Nucleus accumbens (tissue), 56 donors: ENCODE results near the gene SYCP2.

Experiments
- DNase-seq, 56 donors: peaks; one replicate each; lab custom pipeline; 2025; lab: John Stamatoyannopoulos, UW

SYCP2 gene

DNA sequence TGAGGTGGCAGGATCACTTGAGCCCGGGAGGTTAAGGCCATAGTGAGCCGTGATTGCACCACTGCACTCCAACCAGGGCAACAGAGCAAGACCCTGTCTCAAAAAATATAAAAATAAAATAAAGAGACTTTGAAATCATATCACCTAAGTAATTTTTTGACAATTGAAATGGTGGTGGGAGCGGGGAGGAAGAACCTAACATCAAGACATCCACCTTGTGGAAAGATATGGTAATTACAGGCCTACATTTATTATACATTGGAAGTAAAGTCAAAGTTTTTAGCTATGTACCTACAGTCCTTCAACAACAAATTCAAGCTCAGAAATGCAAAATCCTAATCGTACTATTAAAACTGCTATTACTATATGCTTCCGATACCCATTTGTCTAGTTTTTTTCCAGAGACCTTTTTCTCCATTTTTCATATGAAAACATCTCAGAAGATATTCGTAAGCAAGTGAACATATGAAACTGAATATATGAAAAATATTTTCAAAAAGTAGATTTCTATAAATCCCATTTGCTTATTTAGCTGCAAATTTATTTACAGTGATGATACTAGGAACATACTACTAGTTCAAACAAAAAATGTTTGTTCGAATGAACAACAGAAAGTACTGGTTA, 83.3 kb downstream of the SYCP2 start:
- DNase-seq = no peak

DNA sequence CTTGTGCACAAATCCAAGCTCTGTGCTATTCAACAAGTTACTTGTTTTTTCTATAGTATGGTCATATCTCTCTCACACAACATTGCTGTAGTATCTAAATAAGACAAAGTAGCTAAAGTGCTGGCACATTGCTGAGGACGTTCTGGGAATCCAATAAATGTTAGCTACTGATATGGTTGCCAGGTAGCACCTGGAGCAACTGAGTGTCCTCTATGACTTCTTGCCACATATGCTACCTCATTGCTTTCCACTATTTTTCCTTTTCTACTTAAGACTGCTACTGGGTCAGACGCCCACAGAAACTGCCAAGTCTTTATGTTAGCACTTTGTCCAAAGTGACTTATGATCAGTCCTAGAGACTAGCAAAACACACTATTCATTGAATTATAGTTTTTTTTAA, 85.3 kb downstream of the SYCP2 start:
- DNase-seq = no peak

DNA sequence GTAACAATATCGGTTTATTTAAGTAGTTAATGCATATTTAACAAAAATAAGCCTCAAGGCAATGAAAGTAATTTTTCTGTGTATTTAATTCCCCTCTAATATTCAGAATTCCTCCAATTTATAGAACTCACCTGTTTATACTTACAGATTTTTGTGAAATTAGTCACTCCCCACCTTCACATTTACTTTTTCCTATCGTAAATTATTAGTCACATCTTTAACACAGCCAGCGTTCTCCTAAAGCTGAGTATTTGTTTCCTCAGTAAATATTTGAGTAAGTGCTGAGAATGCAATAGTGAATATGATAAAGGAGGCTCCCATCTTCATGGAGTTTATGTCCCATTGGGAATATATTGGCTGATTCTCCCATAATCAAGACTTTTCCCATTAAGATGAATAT, 88.0 kb downstream of the SYCP2 start:
- no peak for DNase-seq

DNA sequence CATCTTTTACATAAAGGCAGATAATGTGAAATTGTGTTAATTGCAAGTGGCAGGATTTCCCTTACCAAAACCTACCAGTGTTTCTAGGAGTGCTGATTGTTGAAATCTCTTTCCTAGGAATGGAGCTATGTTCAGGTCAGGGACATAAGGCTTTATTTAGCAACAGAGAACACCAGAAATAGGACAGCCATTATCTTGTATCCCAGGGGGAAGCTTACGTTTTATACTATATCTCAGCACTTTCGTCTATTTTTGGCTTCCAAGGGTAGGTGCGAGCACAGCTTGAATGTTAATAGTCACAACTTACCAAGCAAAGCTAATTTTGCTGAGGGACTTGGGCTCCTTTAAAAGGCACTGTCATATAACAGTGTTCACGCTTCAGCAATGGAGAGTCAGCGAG, 94.0 kb downstream of the SYCP2 start:
- DNase-seq = no peak

DNA sequence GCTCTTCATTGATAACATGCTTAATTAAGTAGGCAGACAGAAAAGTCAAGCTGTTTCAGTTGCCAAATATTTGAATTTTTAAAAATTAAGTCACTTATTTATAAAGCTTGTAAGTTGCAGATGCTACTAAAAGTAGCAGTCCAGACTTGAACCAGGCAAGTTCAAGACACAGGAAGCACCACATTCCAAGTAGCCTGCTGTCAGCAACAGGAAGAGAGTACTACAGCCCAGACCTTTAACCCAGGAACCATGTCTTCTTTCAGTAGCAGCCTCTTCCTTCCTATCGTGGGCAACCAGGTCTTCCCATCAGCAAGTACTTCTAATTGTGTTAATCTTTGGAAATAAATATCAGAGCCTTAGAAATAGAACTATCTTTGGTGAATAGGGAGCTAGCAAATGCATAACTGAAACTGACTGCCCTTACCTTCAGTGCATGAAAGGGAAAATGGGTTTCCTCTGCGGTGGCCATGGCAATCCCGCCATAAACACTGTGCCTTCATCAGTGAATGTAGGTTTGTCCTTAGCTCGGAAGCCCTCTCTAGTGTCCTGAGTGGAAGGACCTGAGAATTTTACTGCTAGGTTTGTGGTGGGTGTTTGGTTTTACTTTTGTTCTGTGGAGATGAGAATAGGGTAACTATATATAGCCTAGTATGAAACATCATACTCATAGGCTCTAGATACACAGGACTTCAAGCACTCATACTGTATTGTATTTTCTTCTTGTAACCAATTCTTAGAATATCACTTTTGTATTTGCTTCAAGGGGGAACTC, 95.6 kb downstream of the SYCP2 start:
- DNase-seq = no peak

DNA sequence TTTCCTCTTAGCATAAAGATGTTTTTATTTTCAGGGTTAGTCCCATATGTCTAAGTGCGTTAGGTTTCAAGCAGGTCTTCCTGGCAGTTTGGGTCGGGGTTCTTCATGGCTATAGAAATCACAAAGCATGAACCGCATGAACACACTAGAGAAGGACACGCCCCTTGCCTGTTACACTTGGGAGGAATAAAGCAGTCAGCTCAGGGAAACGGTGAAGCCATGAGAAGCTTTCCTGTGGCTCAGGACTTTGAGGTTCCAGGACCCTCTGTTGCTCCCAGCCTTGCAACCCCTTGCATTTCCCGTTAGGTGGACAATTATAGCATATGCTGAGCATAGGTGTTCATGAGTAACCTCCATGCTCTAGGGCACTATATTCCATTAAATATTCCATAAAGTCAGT, 96.7 kb downstream of the SYCP2 start:
- no peak for DNase-seq

DNA sequence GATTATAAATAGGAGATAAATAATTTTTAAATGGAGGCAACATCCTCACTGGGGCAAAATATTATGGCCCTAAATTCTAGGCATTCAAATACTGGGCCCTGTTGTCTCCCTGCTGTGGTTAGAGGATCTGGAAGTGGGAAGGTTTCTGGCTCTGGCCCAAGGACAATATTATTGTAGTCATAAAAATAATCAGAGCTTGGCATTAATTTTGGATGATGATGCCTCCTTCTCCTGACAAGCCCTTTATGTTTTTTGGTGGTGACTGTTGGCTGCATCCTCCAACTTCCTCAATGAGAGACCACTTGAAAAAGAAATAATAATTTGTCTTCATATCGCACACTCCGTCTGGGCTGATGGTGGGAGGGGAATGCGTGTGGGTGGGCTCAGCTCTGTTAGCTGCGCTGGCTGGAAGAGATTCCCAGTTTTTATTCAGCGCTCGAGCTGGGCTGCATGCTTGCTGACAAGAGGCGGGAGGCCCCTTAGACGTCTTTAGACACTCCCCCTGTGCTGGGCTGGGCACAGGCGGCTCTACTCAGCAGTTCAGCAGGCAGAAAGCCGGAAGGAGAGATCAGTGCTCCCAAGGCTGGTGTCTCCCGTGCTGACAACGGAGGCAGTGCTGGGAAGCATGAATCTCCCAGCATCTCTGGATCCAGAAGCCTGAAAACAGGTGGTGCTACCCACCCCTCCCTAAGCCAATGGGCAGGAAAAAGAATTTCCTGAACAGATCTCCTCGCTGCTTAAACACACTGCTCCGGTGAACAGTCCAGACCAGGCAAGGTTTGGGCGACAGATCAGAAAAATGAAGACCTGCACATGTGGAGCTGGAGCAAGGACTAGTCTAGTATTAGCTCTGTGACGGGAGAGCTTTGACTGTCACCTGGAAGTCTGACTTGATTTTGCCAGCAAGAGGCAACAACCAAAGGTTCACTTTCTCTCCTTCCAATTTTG, 97.7 kb downstream of the SYCP2 start:
- peak in 30 of 56 donors; percentile 18 to 71 (median 46) for DNase-seq

DNA sequence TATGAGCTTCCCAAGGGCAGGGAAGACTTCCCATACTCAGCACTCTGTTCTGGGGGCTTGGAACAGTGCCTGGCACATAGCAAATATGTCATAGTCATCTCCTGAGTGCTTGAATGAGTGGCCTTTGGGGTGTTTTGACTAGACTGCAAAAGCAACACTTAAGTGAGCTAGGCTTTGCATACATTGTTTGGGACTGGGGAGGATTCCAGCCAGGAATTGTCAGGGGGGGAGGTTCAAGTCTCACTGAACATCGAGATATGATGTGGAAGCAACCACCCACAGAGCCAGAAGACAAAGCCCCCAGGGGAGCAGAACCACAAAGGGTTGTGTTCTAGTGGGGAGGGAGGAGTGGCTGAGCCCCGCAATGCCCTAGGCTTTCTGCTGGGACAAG, 98.4 kb downstream of the SYCP2 start:
- no peak for DNase-seq

DNA sequence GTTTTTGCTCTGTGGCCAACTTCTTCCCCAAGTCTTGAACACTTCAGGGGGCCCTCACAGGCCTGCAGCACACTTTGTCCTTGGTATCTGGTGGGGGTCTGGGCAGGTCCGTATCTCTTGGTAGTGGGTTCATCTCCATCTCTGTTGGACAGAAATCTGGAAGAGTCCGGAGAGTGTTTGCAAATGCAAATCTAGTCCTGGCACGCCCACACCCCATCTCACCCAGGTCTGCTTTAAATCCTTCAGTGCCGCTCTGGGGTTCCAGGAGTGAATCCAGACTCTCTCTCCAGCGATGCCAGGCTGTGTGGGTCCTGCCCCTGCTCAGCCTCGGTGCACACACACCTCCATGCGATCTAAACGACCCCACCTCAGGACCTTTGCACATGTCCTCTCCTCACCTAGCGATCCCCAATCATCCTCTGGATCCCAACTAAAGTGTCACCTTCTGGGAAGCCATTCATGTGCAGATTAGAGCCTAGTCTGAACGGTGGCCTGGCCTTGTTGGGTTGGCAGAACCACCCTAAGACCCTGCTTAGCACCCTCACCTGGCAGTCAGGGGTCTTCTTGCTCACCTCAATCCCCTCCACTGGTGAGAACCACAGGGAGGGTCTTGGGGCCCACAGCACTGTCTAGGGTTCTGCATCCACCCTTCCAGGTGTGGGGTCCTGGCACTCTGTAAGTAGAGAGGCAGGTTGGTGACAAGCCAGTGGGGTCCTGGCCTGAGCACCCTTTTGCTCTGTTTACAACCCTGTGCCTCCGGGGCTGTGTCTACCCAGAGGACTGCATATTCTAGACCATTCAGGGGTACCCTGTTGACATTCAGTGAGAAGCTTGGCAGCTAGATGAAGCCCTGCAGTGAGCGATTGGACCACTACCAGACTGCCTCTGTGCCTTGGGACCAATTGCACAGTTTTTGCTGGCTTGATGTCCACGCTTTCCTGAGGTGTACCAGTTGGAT, 100.8 kb downstream of the SYCP2 start:
- DNase-seq = peak in 1 of 56 donors; percentile 20

DNA sequence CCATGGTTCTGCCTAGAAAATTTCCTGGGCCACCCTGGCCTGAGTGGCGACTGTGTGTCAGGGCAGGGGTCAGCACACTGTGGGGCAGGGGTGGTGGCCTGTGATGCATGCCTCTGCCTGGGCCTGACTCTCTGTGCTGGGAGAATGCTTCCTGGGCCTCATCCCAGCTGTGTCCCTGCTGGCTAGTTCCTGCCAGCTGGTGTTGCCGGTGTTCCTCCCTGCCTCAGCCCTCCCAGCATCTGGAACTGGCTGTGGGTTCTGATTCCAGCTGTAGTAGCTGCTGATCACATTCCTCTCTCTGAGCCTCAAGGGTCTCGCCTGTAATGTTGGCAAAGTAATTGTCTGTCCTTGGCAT, 101.5 kb downstream of the SYCP2 start:
- peak in 1 of 56 donors; percentile 36 for DNase-seq

DNA sequence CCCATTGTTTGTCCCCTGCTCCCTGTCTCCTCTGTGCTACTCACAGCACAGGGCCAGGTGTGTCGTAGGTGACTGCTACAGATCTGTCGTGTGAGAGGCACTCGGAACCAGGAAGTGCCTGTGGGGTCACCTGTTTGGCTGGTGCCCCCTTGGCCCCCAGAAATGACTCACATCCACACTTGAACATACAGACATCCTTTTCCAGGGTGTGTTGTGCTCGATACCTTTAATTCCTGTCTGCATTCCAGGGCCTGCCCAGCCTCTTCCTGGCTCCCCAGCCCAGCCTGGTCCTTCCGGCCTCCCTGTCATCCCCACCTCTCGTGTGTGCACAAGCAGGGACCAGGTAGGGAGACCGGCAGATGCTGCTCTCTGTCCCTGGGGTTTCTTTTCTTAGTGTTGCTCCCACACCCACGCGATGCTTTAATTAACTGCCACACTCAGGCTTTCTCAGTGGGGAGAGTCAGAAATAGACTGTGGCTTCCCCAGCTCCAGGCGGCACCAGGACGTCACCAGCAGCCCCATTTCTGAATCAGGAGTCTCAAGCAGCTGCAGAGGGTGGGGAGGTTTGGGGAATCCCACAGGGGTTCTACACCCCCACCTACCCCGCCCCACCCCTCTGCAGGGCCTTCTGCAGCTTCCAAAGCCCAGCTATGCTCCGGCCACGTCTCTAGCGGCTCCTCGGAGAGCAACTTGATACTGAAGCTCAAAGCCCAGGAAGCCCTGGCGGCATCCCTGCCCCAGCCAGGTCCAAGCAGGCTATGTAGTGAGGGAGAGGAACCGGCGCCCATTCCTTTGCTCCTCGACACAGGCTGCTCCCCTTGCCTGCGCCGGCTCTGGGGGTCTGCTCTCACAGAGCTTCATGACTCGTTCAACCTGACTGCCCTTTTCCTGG, 102.2 kb downstream of the SYCP2 start:
- DNase-seq = no peak

DNA sequence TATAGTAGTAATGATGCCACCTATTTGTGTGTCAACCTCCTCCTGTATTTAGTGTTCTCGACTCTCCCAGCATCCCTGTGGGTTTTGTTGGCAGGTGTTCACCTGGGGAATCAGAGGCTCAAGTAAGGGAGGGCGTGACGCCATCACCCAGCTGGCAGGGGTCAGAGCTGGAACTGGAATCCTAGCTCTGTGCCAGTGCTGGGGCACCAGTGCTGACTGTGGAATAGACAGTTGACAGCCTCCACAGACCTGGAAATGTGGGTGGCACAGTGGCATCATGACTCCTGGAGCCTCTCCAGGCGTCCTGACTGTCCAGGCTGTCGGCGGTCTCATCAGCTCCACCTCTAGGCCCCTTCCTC, 102.8 kb downstream of the SYCP2 start:
- DNase-seq = no peak

DNA sequence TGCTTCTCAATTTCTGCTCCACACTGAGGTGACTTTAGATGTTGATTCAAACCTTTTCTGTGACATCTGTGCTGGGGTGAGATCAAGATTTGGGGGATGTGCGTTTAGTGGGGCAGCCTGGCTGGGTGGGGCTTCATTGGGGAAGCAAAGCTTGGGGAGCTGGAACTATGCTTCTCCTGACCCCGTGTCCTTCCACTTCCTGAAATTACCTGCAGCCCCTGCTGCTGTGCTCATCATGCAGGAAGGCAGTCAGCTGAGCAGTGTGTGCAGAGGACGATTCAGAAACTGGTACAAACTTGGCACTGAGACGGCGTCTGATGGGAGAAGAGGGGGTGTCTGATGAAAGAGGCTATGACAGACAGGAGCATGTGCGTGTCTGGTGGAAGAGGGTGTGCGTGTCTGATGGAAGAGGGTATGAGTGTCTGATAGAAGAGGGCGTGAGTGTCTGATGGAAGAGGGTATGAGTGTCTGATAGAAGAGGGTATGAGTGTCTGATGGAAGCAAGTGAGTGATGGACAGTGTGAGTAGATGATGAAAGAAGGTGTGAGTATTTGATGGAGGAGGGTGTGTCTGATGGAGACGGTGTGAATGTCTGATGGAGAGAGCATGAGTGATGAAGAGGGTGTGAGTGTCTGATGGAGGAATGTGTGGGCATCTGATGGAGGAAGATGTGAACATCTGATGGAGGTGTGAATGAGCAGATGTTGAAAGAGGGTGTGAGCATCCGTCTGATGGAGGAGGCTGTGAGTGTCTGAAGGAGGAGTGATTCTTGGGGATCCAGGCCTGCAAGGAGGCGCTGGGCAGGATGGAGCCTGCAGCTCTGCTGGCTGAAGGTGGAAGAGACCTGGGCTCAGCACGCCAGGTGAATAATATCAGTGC, 103.4 kb downstream of the SYCP2 start:
- DNase-seq = peak in 1 of 56 donors; percentile 64

DNA sequence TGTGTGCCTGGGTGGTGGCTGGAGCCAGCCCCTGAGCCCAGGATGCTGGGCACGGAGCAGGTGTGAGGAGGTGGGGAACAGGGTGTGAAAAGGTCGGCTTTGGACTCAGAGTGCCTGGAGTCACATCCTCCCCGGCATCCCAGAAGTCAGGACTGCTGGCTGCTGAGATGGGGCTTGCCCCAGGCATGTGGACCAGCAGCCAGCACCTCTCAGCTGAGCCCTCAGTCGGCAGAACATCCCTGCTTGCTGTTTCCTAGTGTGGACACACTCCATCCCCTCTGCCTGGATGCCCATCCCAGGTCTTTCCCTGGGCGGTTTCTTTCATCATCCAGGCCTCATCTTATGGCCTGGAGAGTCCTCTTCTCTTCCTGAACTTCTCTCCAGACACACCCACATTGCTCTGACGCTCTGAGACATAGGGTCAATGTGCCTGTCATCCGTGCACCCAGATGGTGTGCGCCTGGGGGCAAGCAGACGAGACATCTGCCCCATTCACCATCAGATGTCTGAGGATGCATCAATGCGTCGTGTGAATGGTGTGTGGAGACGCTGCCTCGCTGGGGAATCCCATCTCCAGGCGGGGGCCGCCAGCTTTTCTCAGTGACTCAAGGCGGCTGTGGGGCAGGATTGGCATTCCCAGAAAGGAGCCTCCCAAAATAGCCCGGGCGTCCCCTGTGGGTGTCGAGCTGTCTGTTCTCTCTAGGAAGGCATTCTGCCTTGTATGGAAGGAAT, 104.2 kb downstream of the SYCP2 start:
- DNase-seq = peak in 31 of 56 donors; percentile 17 to 86 (median 57)

DNA sequence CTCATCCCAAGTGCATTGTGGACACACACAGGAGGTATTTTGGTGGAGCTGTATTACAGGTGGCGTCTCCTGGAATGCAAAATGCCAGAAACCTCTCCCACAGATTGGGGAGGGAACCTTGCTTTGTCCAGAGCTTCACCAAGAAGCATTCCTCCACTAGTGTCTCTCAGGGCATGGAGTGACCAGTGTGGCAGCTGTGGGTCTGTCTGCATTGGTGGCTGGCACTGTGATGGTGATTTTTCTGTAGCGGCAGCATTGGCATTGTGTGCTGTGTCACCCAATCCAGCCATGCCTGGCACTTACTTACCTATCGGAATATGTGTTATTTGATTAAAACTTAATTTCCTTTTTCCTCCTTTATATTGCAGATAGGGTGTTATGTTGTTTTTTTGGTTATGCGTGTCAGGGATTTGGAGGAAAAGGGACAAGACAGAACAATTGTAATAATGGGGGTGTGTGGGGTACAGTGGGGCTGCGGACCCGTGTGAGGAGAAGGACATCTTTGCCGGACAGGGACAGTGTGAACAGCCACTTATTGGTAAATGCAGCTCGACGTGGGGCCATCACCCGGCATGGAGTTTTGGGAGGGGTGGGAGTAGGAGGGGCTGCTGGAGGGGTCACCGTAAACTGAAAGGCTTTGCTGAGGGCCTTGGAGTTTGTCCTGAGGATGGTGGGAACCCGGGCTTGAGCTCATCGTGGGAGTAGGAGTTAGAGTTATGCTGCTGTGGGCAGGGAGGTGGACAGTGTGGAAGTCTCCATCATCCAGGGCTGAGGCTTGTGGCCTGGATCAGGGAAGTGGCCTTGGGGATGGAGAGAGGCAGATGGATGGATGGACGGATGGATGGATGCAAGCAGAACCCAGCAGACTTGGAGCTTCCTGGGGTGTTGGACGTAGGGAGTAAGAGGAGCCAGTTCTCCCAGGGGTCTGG, 105.0 kb downstream of the SYCP2 start:
- DNase-seq = no peak
